RPMI7951 (cell line): Measurements from ENCODE around the gene ADARB2. TPM values are rescaled to one million over a fixed set of nuclear protein-coding genes. Genes with fewer than 3 reads are reported as not detected.
"Not testable (repeated sequence)": the region's sequence is repeated elsewhere in the genome, so short reads cannot be mapped to it uniquely, and the experiment has no call there.

Experiments
- DNase-seq: peaks from one replicate; pipeline ENCODE4 v3.0.0-alpha.2; 2012; ENCODE audit warnings: low read depth
- total RNA-seq: library from RNA; depleted of rRNA; stranded (reverse); fragments of >200 nt; shearing (Covaris generic); gene quantifications from 2 replicates; pipeline ENCODE4 v1.2.3, GENCODE V29; 2014

The ADARB2 gene
- total RNA-seq, 1 experiment from 2014 or later = not detected

- DNase-seq = no peak
Measured at GRCh38 chr10:1356349-1356748, 381.0 kb downstream of the ADARB2 start.

DNA sequence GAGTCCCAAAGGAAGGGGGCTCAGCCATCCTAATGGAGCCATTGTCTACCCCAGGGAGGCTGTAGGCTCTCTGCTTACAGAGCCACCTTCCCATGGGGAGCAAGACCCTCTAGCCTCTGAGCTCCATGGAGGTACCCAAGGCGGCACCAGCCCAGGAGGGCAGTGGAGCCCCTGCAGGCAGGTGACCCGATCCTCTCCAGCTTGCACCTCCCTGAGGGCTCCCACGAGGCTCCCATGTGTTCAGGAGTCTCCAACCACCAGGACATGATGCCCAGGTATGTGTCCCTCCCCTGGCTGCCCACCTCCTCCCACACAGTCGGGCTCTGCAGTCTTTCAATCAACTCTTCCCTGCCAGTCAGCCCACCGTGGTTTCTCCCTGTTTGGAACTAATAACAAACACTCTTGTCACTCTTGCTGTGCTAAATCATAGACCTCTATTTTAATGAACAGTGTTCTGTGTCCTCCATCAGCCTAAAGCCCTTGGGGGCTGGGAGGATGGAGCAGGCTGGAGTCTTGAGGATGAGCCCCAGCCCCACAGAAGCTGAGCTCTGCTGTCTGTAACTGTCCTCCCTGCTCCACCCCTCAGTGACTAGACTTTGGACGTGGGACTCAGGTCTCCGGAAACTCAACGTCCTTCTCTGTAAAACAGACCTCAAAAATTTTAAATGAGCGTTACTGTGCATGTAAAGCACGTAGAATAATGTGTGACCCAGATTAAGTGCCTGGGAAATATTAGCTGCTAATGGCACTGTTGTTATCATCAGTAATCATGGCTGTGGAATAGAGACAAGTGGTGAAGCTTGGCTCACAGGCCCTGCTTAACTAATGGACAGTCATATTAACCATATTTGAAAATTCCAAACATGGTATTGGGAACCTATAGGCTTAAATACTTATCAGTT, 382.3 kb downstream of the ADARB2 start:
- no peak for DNase-seq

DNA sequence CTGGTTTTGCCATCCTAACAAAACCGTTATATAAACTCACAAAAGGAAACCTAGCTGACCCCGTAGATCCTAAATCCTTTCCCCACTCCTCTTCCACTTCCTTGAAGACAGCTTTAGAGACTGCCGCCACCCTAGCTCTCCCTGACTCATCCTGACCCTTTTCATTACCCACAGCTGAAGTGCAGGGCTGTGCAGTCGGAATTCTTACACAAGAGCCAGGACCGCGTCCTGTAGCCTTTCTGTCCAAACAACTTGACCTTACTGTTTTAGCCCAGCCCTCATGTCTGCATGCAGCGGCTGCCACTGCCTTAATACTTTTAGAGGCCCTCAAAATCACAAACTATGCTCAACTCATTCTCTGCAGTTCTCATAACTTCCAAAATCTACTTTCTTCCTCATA, 385.0 kb downstream of the ADARB2 start:
- not testable (repeated sequence) for DNase-seq

GRCh38 chr10:1348773-1349050, 388.6 kb downstream of the ADARB2 start:
- DNase-seq = no peak

DNA sequence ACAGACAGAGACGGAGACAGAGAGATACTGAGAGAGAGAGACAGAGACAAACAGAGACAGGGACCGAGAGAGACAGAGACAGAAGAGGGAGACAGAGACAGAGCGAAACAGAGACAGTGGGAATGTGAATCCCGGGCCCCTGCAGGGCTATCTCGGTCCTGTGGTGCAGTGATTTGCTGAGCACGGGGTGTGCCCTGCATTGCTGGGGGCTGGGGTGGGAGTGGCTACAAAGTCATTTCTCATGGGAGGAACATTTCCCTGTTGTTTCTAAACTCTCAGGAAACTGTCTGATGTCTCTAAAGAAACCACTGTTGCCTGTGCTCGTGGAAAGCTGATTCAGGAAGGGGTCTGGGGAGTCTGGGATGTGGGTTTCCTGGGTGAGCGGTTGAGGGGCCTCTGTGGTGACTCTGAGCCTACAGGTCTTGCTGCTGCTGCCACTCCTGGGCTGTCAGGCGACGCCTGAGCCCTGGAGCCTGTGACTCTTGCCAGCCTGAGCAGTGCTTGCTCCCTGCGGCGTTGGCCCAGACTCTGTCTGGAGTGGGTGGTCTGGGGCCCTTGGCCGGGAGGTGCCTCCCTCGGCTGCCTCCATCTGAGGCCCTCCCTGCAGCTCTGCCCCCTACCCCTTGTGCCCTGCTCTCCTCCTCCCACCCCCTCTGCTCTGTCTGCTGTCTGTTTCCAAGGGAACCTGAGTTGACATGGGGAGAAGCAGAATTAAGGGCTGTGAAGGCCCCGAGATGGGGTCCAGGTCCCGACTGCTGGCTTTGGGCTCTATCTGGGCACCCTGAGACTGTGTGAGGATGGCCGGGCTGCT, 389.2 kb downstream of the ADARB2 start:
- no peak for DNase-seq

DNA sequence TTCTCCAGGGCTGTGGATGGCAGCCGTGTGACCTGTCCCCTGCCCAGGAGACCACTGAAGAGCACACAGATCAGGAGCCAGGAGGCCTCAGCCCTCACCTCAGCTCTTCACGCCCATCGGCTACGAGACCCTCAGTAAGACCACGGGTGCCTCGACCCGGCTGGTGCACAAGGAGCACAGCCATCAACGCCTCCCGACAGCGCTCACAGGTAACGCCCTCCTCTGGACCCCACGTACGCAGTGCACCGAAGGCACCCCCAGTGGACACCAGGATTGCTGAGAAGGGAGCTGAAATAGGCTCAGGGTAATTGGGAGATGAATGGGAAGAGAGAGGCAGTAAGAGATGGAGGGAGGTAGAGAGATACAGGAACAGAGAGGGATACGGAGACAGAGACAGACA, 389.8 kb downstream of the ADARB2 start:
- no peak for DNase-seq

- DNase-seq = no peak
Measured at GRCh38 chr10:1346201-1346600, 391.1 kb downstream of the ADARB2 start.

GRCh38 chr10:1345368-1345767, 392.0 kb downstream of the ADARB2 start:
- no peak for DNase-seq

DNA sequence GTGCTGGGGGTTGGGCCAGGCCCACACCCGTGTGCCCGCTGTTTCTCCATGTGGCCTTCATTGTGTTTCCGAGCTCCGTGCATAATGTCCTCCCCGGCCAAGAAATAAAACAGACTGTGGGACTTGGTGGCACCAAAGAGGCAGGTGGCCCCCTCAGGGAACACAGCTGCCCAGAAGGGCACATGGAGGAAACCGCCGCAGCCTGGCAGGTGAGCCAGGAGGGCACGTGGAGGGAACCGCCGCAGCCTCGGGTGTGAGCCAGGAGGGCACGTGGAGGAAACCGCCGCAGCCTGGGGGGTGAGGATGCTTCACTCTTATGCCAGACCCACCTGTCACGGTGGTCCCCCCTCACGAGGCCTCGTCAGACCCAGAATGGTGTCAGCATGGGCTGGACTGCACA, 392.5 kb downstream of the ADARB2 start:
- no peak for DNase-seq

GRCh38 chr10:1344408-1344807, 392.9 kb downstream of the ADARB2 start:
- DNase-seq = no peak

DNA sequence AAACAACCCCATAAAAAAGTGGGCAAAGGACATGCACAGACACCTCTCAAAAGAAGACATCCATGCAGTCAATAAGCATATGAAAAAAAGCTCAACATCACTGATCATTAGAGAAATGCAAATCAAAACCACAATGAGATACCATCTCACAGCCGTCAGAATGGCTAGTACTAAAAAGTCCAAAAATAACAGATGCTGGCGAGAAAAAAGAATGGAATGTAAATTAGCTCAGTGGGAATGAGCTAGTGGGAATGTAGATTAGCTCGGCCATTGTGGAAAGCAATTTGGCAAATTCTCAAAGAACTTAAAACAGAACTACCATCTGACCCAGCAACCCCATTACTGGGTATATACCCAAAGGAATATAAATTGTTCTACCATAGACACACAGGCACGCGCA, 394.1 kb downstream of the ADARB2 start:
- no peak for DNase-seq

GRCh38 chr10:1341052-1341451, 396.3 kb downstream of the ADARB2 start:
- DNase-seq = not testable (repeated sequence)

DNA sequence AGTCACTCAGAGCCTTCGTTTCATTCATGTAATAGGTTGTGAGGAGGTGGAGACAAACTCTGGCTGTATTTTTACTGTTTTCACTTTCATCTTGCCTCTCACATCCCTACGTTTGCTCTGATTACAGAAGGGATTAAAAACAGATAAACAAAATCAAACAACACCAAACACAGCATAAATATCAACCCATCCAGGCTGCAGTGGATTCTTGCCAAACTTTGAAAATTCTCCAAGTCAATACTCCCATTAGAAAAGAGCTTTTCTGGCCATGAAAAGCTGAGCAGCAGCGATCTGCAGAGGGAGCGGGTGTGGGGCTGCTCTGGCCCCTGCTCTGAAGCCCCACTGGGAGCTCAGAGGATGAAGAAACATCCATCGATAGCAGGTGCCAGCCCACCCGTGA, 397.9 kb downstream of the ADARB2 start:
- DNase-seq = no peak

DNA sequence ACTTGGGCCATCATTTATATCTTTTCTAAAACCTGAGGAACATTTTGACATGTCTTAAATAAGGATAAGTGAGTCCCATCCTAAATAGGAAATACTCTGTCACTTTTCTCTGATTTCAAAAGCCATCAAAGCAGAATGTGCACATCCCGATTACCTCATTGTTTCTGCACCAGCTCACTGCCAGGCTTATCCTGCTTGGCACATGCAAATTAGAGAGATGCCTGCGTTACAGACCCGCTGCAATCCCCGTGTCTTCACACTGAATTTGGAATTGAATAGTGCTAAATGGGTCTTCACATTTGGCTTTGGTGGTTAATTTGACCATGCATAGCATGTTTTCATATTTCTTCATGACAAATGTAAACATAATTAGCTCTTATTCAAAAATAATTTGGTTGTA, 401.7 kb downstream of the ADARB2 start:
- DNase-seq = no peak

- no peak for DNase-seq
Measured at GRCh38 chr10:1333981-1334380, 403.3 kb downstream of the ADARB2 start.

DNA sequence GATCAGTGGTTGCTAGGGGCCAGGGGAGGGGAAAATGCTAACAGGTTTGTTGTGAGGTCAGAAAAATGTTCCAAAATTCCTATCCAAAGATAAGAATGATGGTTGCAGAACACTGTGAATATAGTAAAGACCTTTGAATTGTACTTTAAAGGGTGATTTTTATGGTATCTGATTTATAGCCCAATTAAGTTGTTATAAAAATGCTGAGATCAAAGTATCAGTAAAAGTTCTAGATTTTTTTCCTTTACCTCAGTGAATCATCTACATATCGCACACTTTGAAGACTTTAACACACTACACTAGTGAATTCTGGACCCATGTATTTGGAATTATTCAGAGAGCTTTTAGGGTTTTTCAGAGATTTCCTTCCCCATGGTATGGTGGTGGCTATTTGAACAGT, 405.8 kb downstream of the ADARB2 start:
- DNase-seq = no peak

DNA sequence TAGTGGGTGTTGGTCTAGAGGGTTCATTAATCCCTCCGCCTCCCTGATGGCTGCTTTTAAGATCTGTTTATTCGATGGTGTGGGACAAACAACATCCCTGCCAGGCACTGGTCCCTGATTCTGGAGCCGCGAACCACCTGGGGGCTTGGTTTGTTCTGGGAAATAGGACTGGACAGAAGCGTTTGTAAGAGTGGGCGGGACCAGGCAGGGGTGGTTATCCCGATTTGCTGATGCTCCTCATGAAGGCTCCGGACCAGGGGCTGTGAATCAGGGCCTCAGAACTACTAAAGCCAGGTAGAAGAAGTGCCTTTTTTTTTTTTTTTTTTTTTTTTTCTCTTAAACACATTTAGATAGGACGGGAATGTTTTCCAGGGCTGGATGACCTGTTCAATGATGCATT, 407.7 kb downstream of the ADARB2 start:
- no peak for DNase-seq

- DNase-seq = no peak
Measured at GRCh38 chr10:1328981-1329614, 408.2 kb downstream of the ADARB2 start.

- DNase-seq = no peak
Measured at GRCh38 chr10:1328161-1328823, 409.0 kb downstream of the ADARB2 start.

GRCh38 chr10:1327759-1328158, 409.6 kb downstream of the ADARB2 start:
- DNase-seq = no peak

DNA sequence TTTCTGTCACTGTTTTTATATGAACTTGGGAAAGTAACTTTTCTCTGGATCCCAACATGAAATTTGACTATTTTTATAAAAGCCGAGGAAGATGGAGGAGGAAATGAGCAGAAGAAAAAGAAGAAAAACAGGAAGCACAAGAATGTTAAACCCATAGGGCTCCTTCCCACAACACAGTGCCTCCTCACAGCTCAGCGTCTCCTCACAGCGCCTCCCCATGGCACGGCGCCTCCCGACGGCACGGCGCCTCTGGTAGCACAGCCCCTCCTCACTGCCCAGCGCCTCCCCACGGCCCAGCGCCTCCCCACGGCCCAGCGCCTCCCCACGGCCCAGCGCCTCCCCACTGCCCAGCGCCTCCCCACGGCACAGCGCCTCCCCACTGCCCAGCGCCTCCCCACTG, 410.8 kb downstream of the ADARB2 start:
- DNase-seq = not testable (repeated sequence)

GRCh38 chr10:1324903-1325302, 412.4 kb downstream of the ADARB2 start:
- DNase-seq = no peak
